GM19351 (cell line): ENCODE results near the gene ABR.
"Not testable (repeated sequence)": the region's sequence is repeated elsewhere in the genome, so short reads cannot be mapped to it uniquely, and the experiment has no call there.

Source experiments
- ATAC-seq: cut with Tn5 transposase; IDR thresholded peaks from one replicate; pipeline ENCODE4 v1.9.1; 2021; ENCODE audit warnings: mild to moderate bottlenecking, moderate library complexity; ENCODE audit not compliant: unreplicated experiment

Gene ABR

GRCh38 chr17:1174263-1174880, 5.4 kb downstream of the ABR start:
- ATAC-seq = no peak

- no peak for ATAC-seq
Measured at GRCh38 chr17:1173432-1174262, 6.1 kb downstream of the ABR start.

GRCh38 chr17:1171953-1172352, 7.8 kb downstream of the ABR start:
- ATAC-seq = no peak

GRCh38 chr17:1170739-1171138, 9.0 kb downstream of the ABR start:
- ATAC-seq = no peak

DNA sequence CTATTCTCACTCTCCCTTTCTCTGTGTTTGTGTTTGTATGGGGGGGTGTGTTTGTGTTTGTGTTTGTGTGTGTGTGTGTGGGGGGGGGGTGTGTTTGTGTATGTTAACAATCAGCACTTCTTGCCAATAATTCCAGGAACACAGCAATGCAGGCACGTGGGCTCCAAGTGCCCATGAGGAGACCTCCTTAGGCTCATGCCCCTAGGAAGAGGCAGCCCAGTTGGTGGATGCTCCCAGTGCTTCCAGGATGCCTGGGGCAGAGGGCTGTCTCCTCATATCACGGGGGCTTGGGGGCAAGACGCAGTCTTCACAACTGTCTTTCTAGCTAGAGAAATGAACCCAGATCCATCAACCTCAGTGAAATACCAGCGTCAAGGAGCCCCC, 9.9 kb downstream of the ABR start:
- ATAC-seq = no peak

DNA sequence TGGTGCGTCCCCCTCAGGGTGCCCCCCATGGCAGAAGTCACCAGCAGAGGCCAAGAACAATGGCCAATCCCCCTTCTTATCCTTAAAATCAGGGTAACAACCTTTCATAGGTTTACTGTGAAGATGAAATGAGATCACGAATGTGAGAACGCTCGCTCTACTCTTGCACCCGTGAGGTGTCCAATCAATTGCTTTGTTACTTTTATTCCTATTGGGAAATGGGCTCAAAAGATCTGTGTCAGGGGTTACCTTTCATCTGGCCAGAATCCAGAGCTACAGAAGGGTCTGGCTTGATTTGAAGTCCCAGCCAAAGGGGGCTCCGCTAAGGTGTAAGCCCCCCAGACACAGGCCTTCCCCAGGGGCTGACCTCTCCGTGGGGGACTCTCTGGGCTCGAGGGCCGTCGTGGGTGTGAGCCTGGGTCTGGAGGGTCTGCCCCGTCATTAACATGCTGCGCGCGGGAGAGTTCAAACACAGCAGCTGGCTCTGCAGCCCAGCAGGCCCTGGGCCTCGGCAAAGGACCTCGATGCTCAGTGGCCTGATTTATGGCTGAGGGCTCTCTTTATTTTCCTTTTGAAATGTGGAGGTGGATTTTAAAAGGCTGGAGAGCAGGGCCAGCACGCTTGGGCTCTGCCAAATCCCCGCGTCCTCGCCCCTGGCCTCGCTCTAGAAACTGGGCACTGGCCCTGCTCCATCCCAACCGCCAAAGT, 10.4 kb downstream of the ABR start:
- ATAC-seq = no peak

- no peak for ATAC-seq
Measured at GRCh38 chr17:1168533-1169220, 11.1 kb downstream of the ABR start.

DNA sequence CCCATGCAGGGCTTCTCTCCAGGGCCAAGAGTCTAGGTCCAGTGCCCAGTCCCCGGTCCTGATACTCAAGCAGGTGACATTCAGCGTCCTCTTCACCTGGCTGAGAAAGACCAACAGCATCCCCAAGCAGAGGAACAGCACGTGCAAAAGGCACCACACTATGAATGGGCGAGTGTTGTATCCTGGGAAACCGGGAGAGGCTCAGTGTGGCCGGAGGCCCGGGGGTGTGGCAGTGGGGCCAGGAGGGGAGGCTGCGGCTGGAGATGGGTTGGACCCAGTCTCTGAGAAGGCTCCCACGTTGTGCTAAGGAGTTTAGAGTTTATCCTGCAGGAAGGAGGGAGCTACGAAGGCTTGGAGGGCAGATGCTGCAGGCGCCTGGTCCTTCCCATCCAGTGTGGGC, 13.5 kb downstream of the ABR start:
- no peak for ATAC-seq

GRCh38 chr17:1165836-1166235, 13.9 kb downstream of the ABR start:
- no peak for ATAC-seq

DNA sequence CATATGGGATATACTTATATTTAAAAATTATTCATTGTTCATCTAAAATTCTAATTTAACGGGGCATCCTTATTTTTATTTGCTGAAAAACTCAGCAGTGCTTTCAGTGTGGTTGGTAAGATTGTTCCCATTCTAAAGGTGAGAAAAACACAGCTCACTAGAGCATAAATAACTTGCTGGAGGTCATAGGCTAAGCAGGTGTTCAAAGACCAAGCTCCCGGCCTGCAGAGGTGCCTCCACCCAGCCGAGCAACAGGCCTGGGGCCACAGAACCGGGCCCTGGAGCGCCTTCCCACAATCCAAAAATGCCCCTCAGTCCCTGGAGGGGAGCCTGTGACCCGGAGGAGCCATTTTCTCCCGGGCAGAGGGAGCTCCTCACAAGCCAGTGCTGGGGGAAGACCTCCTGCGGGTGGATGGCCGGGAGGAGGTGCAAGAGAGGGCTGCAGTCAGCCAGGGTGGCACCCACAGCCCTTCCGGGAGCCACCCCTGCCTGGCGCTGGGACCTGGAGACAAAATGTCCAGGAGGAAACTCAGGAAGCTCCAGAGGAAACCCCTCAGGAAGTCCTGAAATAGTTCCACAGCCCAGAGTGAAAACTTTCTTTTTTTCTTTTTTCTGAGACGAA, 14.7 kb downstream of the ABR start:
- ATAC-seq = no peak

GRCh38 chr17:1162116-1162855, 17.5 kb downstream of the ABR start:
- no peak for ATAC-seq

DNA sequence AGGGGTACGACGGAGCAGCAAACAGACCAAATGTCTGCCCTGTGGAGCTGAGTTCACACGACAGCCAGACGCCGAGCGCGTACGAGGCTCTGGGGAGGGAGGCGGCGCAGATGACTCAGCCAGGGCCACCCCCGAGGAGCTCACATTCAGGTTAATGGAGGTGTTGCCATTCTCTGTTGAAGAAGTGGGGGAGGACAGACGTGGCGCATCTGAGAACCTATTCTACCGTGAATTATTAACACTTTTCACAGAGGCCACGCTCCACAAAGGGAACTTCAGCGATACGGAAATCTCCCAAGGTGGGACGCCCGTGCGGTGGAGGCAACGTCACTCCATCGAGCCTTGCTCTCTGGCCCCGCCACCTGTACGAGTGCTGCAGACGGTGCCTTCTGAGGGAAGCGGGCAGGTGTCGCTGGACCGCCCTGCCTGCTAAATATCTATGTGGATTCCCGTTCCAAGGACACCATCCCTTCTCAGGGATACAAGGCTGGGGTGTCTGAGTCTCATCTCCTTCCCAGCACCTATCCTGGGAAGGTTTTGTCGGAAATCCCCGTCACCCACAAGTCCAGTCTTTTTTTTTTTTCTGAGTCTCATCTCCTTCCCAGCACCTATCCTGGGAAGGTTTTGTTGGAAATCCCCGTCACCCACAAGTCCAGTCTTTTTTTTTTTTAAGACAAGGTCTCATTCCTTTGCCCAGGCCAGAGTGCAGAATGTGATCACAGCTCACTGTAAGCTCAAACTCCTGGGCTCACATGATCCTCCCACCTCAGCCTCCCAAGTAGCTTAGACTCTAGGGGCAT, 19.0 kb downstream of the ABR start:
- no peak for ATAC-seq

GRCh38 chr17:1159431-1160180, 20.2 kb downstream of the ABR start:
- ATAC-seq = no peak

- ATAC-seq = no peak
Measured at GRCh38 chr17:1158879-1159278, 20.9 kb downstream of the ABR start.

DNA sequence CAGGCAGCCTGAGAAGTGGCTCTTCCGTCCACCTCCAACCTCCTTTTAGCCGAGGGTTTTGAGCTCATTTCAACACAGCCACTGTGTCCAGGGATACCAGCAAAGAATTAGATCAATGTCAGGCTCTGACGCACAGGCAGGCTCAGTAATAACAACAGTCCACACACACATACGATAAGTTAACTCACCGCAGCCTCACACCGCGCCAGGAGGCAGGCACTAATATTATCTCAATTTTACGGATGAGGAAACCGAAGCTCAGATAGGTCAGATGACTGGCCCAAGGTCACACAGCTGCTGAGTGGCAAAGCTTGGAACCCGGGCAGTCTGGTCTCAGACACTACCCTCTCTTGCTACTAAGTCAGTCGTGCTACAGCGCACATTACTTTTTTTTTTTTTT, 22.9 kb downstream of the ABR start:
- no peak for ATAC-seq

- no peak for ATAC-seq
Measured at GRCh38 chr17:1154704-1155103, 25.1 kb downstream of the ABR start.

GRCh38 chr17:1153795-1154546, 25.8 kb downstream of the ABR start:
- ATAC-seq = no peak

DNA sequence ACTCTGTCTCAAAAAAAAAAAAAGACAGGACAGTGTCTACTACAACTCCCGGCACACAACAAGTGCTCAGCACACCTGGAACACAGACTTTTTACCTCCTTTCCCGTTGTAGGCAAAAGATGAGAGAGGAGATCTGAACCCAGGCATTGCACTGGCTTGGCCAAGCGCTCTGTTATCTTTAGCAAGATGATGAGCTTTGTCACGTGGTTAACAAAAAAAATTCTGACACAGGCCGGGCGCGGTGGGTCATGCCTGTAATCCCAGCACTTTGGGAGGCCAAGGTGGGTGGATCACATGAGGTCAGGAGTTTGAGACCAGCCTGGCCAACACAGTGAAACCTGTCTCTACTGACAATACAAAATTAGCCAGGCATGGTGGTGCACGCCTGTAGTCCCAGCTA, 27.2 kb downstream of the ABR start:
- not testable (repeated sequence) for ATAC-seq
